GM21447 (cell line): ENCODE data around the gene DNER.
"Not testable (repeated sequence)": the region's sequence is repeated elsewhere in the genome, so short reads cannot be mapped to it uniquely, and the experiment has no call there.

Experiments used
- ATAC-seq: cut with Tn5 transposase; IDR thresholded peaks from one replicate; pipeline ENCODE4 v1.9.1; 2021; ENCODE audit not compliant: unreplicated experiment

DNER gene

DNA sequence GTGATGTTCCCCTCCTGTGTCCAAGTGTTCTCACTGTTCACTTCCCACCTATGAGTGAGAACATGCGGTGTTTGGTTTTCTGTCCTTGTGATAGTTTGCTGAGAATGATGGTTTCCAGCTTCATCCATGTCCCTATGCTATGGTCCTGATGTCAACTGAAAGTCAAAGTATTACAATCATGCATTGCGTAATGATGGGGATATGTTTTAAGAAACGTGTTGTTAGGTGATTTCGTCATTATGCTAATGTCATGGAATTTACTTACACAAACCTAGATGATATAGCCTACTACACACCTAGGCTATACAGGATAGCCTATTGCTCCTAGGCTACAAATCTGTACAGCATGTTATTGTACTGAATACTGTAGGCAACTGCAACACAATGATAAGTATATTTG lies 207.7 kb downstream of the DNER start:
- ATAC-seq: not testable (repeated sequence)

GRCh38 chr2:229501051-229501794 lies 213.1 kb downstream of the DNER start:
- ATAC-seq: no peak

DNA sequence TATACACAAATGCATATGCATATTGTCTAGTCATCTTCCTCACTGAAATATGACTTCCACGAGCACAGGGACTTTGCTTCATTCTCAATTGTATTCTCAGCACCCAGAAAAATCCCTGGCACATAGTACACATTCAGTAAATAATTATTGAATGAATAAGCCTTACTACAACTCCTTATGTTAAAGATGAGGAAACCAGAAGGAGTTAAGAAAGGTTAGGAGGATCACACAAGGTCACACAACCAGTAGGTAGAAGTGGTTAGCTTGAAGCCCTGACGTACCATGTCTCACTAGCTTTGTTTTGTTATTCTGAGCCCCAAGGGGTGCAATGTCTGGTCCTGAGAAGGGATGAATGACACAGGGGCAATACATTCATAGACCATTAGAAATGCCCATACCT lies 222.3 kb downstream of the DNER start:
- no peak for ATAC-seq

DNA sequence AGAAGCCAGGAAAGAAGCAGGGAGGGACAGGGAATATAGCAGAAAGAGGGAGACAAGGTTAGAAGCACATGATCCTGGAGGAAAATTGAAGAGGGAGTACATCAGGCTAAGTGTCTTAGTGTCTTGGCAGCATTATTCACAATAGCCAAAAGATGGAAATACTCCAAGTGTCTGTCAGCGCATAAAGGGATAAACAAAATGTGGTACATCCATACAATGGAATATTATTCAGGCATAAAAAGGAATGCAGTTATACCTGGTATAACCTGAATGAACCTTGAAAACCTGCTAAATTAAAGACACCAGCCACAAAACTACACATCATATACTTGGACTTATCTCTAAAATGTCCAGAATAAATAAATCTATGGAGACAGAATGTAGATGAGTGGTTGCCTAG lies 224.2 kb downstream of the DNER start:
- no peak for ATAC-seq

- no peak for ATAC-seq
Measured at GRCh38 chr2:229489016-229489415, 225.3 kb downstream of the DNER start.

DNA sequence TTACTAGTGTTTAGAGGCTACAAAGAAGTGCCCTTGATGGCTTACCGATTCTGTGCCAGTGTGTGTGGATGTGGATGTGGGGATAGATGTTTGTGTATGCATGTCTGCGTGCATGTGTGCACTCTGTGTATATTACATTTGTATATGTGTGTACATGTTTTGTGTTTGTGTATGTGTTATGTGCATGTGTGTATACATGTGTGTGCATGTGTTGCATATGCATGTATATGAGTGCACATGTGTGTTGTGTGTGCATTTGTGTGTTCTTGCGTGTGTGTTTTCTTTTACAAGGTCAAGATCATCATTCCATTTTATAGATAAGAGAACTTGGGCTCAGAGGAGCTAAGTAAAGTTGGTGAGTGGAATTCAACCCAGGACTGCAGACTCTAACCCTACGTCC lies 226.1 kb downstream of the DNER start:
- ATAC-seq: no peak

GRCh38 chr2:229486673-229487072 lies 227.7 kb downstream of the DNER start:
- ATAC-seq: no peak

GRCh38 chr2:229485857-229486256 lies 228.5 kb downstream of the DNER start:
- no peak for ATAC-seq

GRCh38 chr2:229477269-229477755 lies 237.0 kb downstream of the DNER start:
- no peak for ATAC-seq

- no peak for ATAC-seq
Measured at GRCh38 chr2:229475778-229476177, 238.6 kb downstream of the DNER start.

GRCh38 chr2:229474125-229474524 lies 240.2 kb downstream of the DNER start:
- ATAC-seq: no peak

- no peak for ATAC-seq
Measured at GRCh38 chr2:229470781-229471180, 243.6 kb downstream of the DNER start.

- no peak for ATAC-seq
Measured at GRCh38 chr2:229467783-229468182, 246.6 kb downstream of the DNER start.

DNA sequence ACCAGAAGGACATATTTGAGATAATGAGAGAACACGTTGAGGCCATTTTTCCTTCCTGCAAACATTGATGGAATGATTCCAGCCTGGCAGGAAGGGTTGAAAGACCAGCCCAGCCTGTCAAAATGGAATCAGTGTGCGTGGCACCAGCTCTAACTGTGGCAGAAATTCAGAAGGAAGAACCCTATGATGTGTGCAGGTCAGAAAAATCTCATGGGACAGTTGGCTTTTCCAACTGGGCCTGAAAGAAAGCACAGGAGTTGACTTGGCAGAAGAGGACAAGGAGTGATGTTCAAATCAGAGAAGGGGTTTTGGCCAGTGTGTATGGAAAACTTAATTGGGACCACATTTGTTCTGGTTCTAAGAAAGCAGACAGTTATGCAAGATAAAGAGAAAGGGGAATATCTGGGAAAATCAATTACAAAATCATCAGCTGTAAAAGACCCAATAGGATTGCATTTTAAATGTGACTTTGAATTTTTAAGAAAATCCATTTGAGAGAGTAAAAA lies 250.5 kb downstream of the DNER start:
- ATAC-seq: no peak

GRCh38 chr2:229462112-229462511 lies 252.2 kb downstream of the DNER start:
- ATAC-seq: no peak

- ATAC-seq: no peak
Measured at GRCh38 chr2:229456091-229456490, 258.3 kb downstream of the DNER start.

- ATAC-seq: no peak
Measured at GRCh38 chr2:229454934-229455631, 259.3 kb downstream of the DNER start.

GRCh38 chr2:229453230-229453629 lies 261.1 kb downstream of the DNER start:
- ATAC-seq: no peak

DNA sequence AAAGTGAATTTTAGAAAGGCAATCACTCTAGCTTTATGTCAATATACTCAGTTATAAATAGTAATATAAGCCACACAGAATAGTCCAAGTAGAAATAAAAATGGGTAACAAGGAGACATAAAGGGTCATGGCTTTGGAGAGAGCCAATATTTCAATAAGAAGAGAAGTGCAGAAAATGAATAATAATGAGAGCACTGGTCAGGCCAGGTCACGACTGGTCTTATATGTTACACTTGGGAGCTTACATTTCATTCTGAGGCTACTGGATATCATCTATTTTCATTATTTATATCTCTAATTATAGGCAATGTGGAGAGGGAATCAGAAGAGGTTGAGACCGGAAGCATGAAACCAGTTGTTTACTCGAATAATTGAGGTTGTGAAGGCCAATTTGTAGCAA lies 262.5 kb downstream of the DNER start:
- ATAC-seq: no peak

DNA sequence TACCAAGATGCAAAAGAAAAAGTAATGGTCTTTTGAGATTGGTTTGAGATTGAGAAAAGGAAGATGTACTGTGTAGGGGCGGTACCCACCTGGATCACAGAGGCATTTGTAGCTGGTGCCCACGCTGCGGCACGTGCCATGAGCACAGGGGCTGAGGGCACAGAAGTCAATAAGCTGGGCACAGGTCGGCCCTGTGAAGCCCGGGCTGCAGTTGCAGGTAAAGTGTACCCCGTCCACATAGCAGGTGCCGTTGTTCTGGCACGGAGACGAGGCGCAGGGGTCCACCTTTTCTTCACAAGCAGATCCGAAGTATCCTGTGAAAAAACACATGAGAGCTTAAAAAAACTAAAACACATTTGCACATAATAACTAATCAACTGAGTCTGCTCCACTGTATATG lies 267.1 kb downstream of the DNER start:
- ATAC-seq: no peak

GRCh38 chr2:229446350-229446749 lies 268.0 kb downstream of the DNER start:
- no peak for ATAC-seq

DNA sequence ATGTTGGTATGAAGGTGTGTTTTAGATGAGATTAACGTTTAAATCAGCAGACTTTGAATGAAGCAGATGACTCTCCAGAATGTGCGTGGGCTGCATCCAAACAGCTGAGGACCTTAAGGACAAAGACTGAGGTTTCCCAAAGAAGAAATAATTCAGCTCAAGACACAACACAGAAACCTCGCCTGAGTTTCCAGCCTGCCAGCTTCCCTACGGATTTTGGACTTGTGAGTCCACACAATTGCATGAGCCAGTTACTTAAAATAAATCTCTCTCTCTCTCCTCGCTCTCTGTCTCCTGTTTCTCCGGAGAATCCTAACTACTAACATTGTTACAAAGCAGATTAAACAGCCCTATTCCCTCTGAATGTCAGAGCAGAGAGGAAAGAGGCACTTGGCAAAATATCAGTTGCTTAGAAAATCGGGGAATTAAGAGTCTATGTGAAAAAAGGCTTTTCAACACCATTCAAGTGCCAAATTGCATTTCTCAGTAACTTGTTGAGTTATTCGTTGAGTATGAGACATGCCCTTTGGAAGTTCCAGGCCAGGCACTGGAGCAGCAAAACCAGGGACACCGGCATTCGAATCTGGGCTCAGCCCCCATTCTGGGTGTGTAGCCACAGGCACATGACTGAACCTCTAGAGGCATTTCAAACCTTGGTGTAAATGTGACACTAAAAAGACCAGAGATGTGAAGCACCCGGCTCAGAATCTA lies 268.7 kb downstream of the DNER start:
- ATAC-seq: no peak
